ENCODE data around the gene PAX8. TPM values are rescaled to one million over a fixed set of nuclear protein-coding genes. Genes with fewer than 3 reads are reported as not detected.

The PAX8 gene
- total and polyA plus RNA-seq, 2 donors from 2014 or later, result 199 to 607 TPM

- FAIRE-seq, result no peak
- Histone ChIP-seq H3K4me1 (ENCODE audit: control insufficient read depth in 2 of 3, insufficient read depth in 2 of 3, low read depth in 1 of 3, low read length in 3 of 3) (peaks cover 9 to 43% (median 26%) of the 10 kb centered on the region in 3 donors), H3K27ac (ENCODE audit: low read depth in 2 of 2, low read length in 2 of 2) (peak overlapping the region; percentile 1 to 74)
Measured at GRCh38 chr2:113228991-113229716, 49.6 kb downstream of the PAX8 start.

GRCh38 chr2:113228351-113228750, 50.4 kb downstream of the PAX8 start:
- H3K27me3 ChIP-seq (ENCODE audit: control insufficient read depth, insufficient read depth, low read length), result no peaks in the 10 kb centered on the region
- peaks cover 9 to 45% (median 28%) of the 10 kb centered on the region in 3 donors for H3K4me1 ChIP-seq (ENCODE audit: control insufficient read depth in 2 of 3, insufficient read depth in 2 of 3, low read depth in 1 of 3, low read length in 3 of 3)
- no peak for TF ChIP-seq CTCF (IDR thresholded peaks at IDR 0.05; ENCODE audit: borderline replicate concordance, extremely low read depth, insufficient read depth)
- intact Hi-C loops (cut with DNase I), result no loop called here
- peak overlapping the region in 1 of 2 donors; percentile 1 for H3K27ac ChIP-seq (ENCODE audit: low read depth in 2 of 2, low read length in 2 of 2)
- no peak for DNase-seq
- H3K4me3 ChIP-seq (ENCODE audit: low read length in 3 of 3), result no peak overlapping the region
- H3K9ac ChIP-seq (ENCODE audit: low read length in 3 of 3), result no peak overlapping the region
- H3K9me3 ChIP-seq (ENCODE audit: control insufficient read depth in 2 of 3, insufficient read depth in 1 of 3, low read length in 3 of 3), result no peaks in the 10 kb centered on the region
- no peak for FAIRE-seq
- peaks cover 3 to 25% (median 13%) of the 10 kb centered on the region in 3 donors for H3K36me3 ChIP-seq (ENCODE audit: control insufficient read depth in 2 of 3, insufficient read depth in 3 of 3, low read length in 3 of 3)

More at GRCh38 chr2:113228991-113229716, 49.6 kb downstream of the PAX8 start:
- Histone ChIP-seq H3K9ac (ENCODE audit: low read length in 3 of 3) (no peak overlapping the region), H3K9me3 (ENCODE audit: control insufficient read depth in 2 of 3, insufficient read depth in 1 of 3, low read length in 3 of 3) (no peaks in the 10 kb centered on the region), H3K27me3 (ENCODE audit: control insufficient read depth, insufficient read depth, low read length) (no peaks in the 10 kb centered on the region), H3K36me3 (ENCODE audit: control insufficient read depth in 2 of 3, insufficient read depth in 3 of 3, low read length in 3 of 3) (peaks cover 3 to 31% (median 13%) of the 10 kb centered on the region in 3 donors), H3K4me3 (ENCODE audit: low read length in 3 of 3) (no peak overlapping the region)
- intact Hi-C loops (cut with DNase I), result no loop called here
- TF ChIP-seq CTCF (IDR thresholded peaks at IDR 0.05; ENCODE audit: borderline replicate concordance, extremely low read depth, insufficient read depth), result no peak
- no peak for DNase-seq

GRCh38 chr2:113227698-113228097, 51.0 kb downstream of the PAX8 start:
- intact Hi-C loops (cut with DNase I), result no loop called here
- no peaks in the 10 kb centered on the region for H3K27me3 ChIP-seq (ENCODE audit: control insufficient read depth, insufficient read depth, low read length)
- H3K36me3 ChIP-seq (ENCODE audit: control insufficient read depth in 2 of 3, insufficient read depth in 3 of 3, low read length in 3 of 3), result peaks cover 6 to 28% (median 13%) of the 10 kb centered on the region in 3 donors
- peak overlapping the region in 1 of 2 donors; percentile 13 for H3K27ac ChIP-seq (ENCODE audit: low read depth in 2 of 2, low read length in 2 of 2)
- H3K4me3 ChIP-seq (ENCODE audit: low read length in 3 of 3), result no peak overlapping the region
- no peak for TF ChIP-seq CTCF (IDR thresholded peaks at IDR 0.05; ENCODE audit: borderline replicate concordance, extremely low read depth, insufficient read depth)
- DNase-seq, result no peak
- peaks cover 9 to 47% (median 33%) of the 10 kb centered on the region in 3 donors for H3K4me1 ChIP-seq (ENCODE audit: control insufficient read depth in 2 of 3, insufficient read depth in 2 of 3, low read depth in 1 of 3, low read length in 3 of 3)
- H3K9me3 ChIP-seq (ENCODE audit: control insufficient read depth in 2 of 3, insufficient read depth in 1 of 3, low read length in 3 of 3), result no peaks in the 10 kb centered on the region
- no peak overlapping the region for H3K9ac ChIP-seq (ENCODE audit: low read length in 3 of 3)
- no peak for FAIRE-seq

Measured in kidney (tissue), 14 donors.